Amniotic epithelial cell (primary cell): ENCODE results near the gene DOC2A.

Experiments
- DNase-seq: peaks from one replicate; pipeline ENCODE4 v3.0.0-alpha.2; 2010; ENCODE audit warnings: low read depth

Gene DOC2A

DNA sequence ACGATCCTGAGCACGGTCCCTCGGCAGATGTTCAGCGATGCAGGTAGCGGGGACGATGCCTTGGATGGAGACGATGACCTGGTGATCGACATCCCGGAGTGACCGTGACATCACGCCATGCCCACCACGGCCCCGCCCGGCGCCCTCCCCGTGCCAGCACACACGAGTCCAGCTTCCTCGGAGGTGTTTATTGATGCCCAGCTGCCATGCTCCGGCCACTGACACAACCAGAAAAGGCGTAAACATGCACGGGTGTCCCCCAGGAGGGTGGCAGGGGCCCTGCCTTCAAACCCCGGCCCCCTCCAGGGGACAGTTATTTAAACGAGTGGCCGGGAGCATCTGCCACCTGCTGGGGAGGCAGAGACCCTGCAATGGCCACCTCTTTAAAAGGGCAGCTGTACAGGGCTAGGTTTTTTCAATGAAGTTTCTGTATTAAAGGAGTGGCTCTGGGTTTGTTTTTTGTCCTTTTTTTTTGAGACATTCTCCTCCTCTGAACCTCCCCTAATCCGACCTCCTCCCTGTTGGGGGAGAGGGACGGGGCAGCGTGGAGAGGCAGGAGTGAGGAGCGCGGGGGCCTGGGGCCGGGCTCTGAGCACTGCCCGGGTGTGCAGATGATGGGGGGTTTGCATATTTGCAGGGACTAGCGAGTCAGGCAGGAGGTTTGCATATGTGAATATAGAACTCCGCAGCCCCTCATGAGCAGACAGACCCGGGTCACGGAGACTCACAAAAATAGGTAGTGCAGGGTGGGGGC lies 5.3 kb downstream of the DOC2A start:
- peak; percentile 25 for DNase-seq

DNA sequence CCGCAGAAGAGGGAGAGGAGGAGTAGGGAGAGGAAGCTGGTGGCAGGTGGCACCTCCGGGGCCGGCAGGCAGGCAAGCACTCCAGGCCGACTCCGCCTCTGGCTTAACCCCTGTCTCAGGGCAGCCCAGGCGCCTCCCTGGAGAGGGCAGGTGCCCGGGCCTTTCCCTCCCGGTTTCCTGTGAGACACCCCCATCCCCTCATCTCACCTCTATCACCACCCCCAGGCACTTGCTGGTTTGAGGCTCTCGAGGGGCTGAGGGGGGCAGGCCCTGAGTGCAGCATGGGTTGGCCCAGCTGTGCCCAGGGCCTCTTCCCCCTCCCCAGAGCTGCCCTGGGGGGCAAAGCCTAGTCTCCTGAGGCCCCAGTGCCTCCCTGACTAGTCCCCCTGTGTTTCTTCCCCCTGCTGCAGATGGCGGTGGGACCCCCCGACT lies 6.0 kb downstream of the DOC2A start:
- DNase-seq = no peak

- no peak for DNase-seq
Measured at GRCh38 chr16:30004424-30004776, 6.4 kb downstream of the DOC2A start.

GRCh38 chr16:30003670-30004423 lies 7.0 kb downstream of the DOC2A start:
- DNase-seq = no peak

DNA sequence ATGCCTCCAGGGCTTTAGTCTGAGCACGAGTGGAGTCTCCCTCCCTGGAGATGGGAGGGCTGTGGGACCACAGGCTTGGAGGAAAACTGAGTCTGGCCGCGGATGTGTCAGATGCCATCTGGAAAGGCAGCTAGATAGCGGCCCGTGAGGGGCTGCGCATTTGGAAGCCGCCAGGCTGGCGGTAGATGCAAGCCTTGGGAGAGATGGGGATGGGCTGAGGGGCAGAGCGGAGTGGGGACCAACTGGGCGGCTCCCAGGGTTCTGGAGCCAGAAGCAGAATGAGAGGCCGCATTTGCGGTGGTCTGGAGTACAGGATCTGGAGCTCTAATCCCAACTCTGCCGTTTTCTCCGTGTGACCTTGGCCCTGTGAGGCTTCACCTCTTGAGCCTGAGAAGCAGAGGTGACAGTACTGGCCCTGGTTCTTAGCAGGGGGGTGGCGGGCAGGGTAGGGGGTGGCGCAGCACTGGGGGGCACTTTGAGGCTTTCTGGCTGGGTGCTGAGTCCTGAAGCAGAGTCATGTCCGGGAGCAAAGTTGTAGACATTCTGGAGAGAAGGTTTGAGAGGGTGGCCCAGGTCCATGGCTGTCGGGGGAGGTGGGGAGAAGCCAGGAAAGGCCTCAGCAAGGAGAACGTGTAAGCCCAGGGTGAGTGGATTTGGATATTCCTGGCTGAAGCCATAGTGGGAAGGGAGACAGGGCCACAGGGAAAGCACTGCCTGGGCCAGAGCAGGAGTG lies 8.0 kb downstream of the DOC2A start:
- no peak for DNase-seq

DNA sequence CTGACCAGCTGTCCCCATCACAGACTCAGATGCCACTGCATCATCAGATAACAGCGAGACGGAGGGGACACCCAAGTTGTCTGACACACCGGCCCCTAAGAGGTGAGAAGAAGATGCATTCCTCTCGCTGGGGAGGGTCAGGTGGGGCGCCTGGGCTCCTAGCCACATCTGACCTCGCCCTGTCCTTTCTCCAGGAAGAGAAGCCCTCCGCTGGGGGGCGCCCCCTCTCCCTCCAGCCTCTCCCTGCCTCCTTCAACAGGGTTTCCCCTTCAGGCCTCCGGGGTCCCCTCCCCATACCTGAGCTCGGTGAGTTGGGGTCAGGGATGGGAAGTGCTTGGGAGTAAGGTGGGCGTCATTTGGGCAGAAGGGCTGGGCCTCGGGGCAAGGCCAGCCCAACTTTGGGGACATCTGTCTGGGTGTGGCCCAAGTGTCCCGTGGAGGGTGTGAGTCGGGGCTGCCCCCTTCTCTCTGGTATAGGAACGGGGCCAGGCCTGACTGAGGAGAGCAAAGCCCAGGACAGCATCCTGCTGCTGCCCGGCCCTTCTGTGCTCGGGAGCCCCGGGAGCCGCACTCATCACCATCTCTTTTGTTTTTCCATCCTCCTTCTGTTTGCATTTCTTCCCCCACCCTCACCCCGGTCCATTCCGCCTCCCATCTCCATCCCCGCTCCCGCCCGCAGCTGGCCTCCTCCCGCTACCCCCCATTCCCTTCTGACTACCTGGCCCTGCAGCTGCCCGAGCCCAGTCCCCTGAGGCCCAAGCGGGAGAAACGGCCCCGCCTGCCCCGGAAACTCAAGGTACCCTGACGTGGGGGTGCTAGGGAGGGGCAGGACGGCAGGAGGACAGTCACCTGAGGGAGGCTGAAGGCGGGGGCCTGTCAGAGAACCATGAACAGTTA lies 9.8 kb downstream of the DOC2A start:
- DNase-seq = no peak

DNA sequence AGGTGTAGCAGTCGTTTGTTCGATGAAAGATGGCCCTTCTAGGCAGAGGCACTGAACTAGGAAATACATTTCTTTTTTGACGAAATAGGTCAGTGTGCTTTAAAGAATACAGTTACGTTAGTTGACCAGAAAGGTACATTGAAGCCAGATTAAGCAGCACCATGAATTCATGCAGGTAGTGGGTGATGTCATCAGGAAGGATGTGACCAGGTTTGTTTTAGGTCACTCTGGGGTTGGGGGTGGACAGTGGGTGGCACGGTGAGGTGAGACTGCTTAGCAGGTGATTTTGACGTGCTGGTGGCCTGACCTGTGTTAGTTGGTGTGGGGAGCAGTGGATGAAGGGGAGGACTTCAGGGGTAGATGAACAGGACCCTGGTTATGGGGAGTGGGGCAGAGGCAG lies 11.2 kb downstream of the DOC2A start:
- DNase-seq = no peak

DNA sequence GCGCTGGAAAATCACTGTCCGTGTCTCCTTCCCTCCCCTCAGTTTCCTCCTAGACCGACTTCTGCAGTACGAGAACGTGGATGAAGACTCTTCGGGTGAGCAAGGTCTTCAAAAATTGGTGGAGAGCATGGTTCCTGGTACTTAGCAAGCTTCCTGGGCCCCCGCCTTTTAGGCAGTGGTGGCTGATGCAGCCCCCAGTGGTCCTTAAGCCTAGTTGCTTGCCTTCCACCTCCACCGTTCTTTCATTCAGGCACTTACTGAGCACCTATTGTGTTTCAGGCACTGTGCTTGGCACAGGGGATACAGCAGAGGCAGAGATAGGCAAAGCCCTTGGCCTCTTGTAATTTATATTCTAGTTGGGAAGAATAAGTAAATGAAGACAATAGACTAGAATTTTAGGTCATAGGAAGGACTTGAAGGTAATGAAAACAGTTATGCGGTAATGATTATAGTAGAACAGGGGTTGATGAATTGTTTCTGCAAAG lies 14.0 kb downstream of the DOC2A start:
- no peak for DNase-seq

DNA sequence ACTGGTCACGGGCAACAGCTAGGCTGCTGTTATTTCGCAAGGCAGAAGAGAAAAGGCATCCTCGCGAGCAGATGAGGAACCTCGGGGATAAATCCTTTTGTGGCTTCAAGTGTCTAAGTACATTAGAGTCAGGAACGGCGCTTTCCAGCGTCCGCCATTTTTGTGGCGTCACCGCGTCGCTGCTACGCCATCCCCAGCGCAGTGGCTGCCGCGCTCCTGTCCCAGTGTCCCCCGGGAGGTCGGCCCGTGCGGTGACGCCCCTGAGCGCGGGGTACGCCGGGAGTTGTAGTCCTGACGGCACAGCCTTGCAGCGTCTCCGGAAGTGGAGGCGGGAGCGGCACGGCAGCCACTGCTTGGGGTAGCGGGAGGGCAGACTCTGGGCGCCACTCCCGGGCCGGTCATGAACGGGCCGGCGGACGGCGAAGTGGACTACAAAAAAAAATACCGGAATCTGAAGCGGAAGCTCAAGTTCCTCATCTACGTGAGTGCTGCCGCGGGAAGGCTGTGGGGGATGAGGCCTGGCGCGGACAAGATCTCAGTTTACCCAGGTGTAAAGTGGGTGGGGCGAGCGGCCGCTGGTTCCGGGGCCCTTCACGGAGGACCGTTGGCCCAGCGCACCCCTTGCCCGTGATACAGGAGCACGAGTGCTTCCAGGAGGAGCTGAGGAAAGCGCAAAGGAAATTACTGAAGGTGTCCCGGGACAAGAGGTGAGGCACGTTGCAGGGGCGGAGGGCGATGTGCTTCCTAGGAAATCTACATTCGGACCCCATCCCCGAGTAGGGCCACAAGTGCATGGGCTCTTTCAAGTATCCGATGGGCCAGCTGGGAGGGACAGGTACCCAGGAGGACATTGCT lies 14.7 kb downstream of the DOC2A start, which contains the start of gene INO80E:
INO80E (plus strand) TSS at position 331 of the 855 bp plus-strand sequence; CDS start at position 401, 70 bp downstream.
- peak; percentile 90 for DNase-seq

GRCh38 chr16:29995324-29995910 lies 15.4 kb downstream of the DOC2A start, which contains the start of gene HIRIP3:
Gene HIRIP3, minus strand, starts transcription at chr16:29995617. Its CDS starts 12 bp downstream, at chr16:29995605.
- DNase-seq = peak; percentile 68

- peak; percentile 31 for DNase-seq
Measured at GRCh38 chr16:29994600-29995323, 16.1 kb downstream of the DOC2A start.

GRCh38 chr16:29993903-29994599 lies 16.8 kb downstream of the DOC2A start:
- no peak for DNase-seq

DNA sequence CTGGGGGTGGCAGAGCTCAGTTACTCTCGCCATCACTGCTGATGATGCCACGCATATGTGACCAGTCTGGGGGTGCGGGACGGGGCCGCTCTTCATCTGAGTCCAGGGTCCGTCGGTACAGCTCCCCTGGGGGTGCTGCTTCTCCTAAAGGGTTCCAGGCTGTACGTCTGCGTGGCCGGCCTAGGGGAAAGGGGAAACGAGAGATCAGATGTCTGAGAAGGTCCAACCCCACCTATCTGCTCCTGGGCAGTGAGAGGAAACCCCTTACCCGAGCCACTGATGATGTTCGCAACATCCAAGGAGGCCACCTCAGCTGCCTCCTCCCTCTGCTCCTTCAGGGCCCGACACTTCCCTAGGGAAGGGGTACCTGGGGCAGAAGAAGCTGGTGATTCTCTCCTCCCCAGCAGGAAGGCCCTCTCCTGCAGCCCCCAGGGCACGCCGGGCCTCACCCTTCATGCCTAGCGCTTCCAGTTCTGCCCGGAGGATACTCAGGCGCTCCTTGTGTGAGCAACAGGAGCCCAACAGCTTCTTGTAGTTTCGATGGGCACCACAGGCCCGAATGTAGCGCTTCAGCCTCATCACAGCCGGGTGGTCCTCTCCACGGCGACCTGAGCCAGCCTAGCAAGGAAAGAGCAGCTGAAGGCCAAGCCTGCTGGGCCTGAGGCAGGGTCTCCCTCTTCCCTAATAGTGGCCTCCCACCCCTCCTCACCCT lies 17.5 kb downstream of the DOC2A start:
- no peak for DNase-seq

- DNase-seq = peak; percentile 7
Measured at GRCh38 chr16:29992344-29992967, 18.4 kb downstream of the DOC2A start.

- DNase-seq = no peak
Measured at GRCh38 chr16:29991571-29991904, 19.3 kb downstream of the DOC2A start.

GRCh38 chr16:29990883-29991570 lies 19.8 kb downstream of the DOC2A start:
- DNase-seq = no peak

- DNase-seq = no peak
Measured at GRCh38 chr16:29990034-29990433, 20.8 kb downstream of the DOC2A start.
